ENCODE measurements around the gene HMCN1. TPM values are rescaled to one million over a fixed set of nuclear protein-coding genes. Genes with fewer than 3 reads are reported as not detected.

Gene HMCN1
- total and polyA plus RNA-seq, 4 donors, result 1.5 to 6.8 (median 3.5) TPM

- H3K9ac ChIP-seq (ENCODE audit: low read depth in 1 of 2, low read length in 2 of 2), result no peak overlapping the region
- no peaks in the 10 kb centered on the region for H3K9me3 ChIP-seq (ENCODE audit: control insufficient read depth in 4 of 4, low read length in 3 of 4)
- no peaks in the 10 kb centered on the region for H3K4me1 ChIP-seq (ENCODE audit: control insufficient read depth in 4 of 4, insufficient read depth in 4 of 4, low read length in 3 of 4)
- no peak for DNase-seq (ENCODE audit: low spot score)
- no peaks in the 10 kb centered on the region for H3K27me3 ChIP-seq (ENCODE audit: control insufficient read depth in 4 of 4, insufficient read depth in 4 of 4, low read length in 3 of 4)
- no peak overlapping the region for H3K4me3 ChIP-seq (ENCODE audit: low read depth in 1 of 3, low read length in 3 of 3)
- H3K36me3 ChIP-seq (ENCODE audit: control insufficient read depth in 4 of 4, insufficient read depth in 3 of 4, low read depth in 1 of 4, low read length in 3 of 4), result no peaks in the 10 kb centered on the region
- WGBS, result 67% methylated on average over 3 of the region's 3 CpGs
- no peak overlapping the region for H3K27ac ChIP-seq (ENCODE audit: low read depth in 1 of 2, low read length in 2 of 2)
- TF ChIP-seq NR2F2 (IDR thresholded peaks at IDR 0.05) (no peak), ATF3 (IDR thresholded peaks at IDR 0.05) (no peak), MAX (IDR thresholded peaks at IDR 0.05) (no peak), TAF1 (conservative IDR thresholded peaks at IDR 0.05) (no peak), SP1 (IDR thresholded peaks at IDR 0.05) (no peak), ZBTB33 (IDR thresholded peaks at IDR 0.05) (no peak), FOXA1 (IDR thresholded peaks at IDR 0.05) (no peak), CTCF (IDR thresholded peaks at IDR 0.05; ENCODE audit: low read depth, low read length, missing input control) (no peak), GABPA (IDR thresholded peaks at IDR 0.05 in 1 of 2, conservative IDR thresholded peaks at IDR 0.05 in 1 of 2) (no peak), HNF4G (IDR thresholded peaks at IDR 0.05) (no peak), YY1 (IDR thresholded peaks at IDR 0.05) (no peak), RAD21 (IDR thresholded peaks at IDR 0.05) (no peak), REST (IDR thresholded peaks at IDR 0.05) (no peak), HNF4A (conservative IDR thresholded peaks at IDR 0.05) (no peak), EGR1 (IDR thresholded peaks at IDR 0.05; ENCODE audit: low read depth in 2 of 2) (no peak)
Measured at GRCh38 chr1:186139701-186140100, 405.5 kb downstream of the HMCN1 start.

- 78% methylated on average over 1 of the region's 1 CpG for WGBS
- H3K9ac ChIP-seq (ENCODE audit: low read depth in 1 of 2, low read length in 2 of 2), result no peak overlapping the region
- H3K27ac ChIP-seq (ENCODE audit: low read depth in 1 of 2, low read length in 2 of 2), result no peak overlapping the region
- no peak overlapping the region for H3K4me3 ChIP-seq (ENCODE audit: low read depth in 1 of 3, low read length in 3 of 3)
- no peaks in the 10 kb centered on the region for H3K9me3 ChIP-seq (ENCODE audit: control insufficient read depth in 4 of 4, low read length in 3 of 4)
- no peaks in the 10 kb centered on the region for H3K4me1 ChIP-seq (ENCODE audit: control insufficient read depth in 4 of 4, insufficient read depth in 4 of 4, low read length in 3 of 4)
- H3K36me3 ChIP-seq (ENCODE audit: control insufficient read depth in 4 of 4, insufficient read depth in 3 of 4, low read depth in 1 of 4, low read length in 3 of 4), result peaks cover 0 to 11% (median 2%) of the 10 kb centered on the region in 4 donors
- TF ChIP-seq RXRA (IDR thresholded peaks at IDR 0.05) (no peak), JUND (IDR thresholded peaks at IDR 0.05) (no peak), RAD21 (IDR thresholded peaks at IDR 0.05) (no peak), GABPA (IDR thresholded peaks at IDR 0.05 in 1 of 2, conservative IDR thresholded peaks at IDR 0.05 in 1 of 2) (no peak), FOXA2 (IDR thresholded peaks at IDR 0.05) (no peak), ATF3 (IDR thresholded peaks at IDR 0.05) (no peak), TAF1 (conservative IDR thresholded peaks at IDR 0.05) (no peak), MAX (IDR thresholded peaks at IDR 0.05) (no peak), REST (IDR thresholded peaks at IDR 0.05) (no peak), YY1 (IDR thresholded peaks at IDR 0.05) (no peak), FOXA1 (IDR thresholded peaks at IDR 0.05) (no peak), EGR1 (IDR thresholded peaks at IDR 0.05; ENCODE audit: low read depth in 2 of 2) (no peak), HNF4G (IDR thresholded peaks at IDR 0.05) (no peak)
- no peaks in the 10 kb centered on the region for H3K27me3 ChIP-seq (ENCODE audit: control insufficient read depth in 4 of 4, insufficient read depth in 4 of 4, low read length in 3 of 4)
- no peak for DNase-seq (ENCODE audit: low spot score)
Measured at GRCh38 chr1:186142159-186142558, 408.0 kb downstream of the HMCN1 start.

Data from liver (tissue), 9 donors.